Neural progenitor cell (in vitro differentiated cells): ENCODE results near the gene SEMA3C. TPM values are rescaled to one million over a fixed set of nuclear protein-coding genes. Genes with fewer than 3 reads are reported as not detected.
A peak's percentile ranks its signal among the peaks of the same experiment; 100 is the strongest.

ENCODE experiments used
- DNase-seq: peaks from one replicate; pipeline ENCODE4 v3.0.0-alpha.2; 2016; ENCODE audit warnings: low spot score
- H2AFZ ChIP-seq: fragments of 200-600 bp; sonication (generic); replicated peaks from 2 replicates; pipeline ENCODE4 v1.6.1; 2016; ENCODE audit warnings: antibody characterized with exemption
- H3F3A ChIP-seq: fragments of 200-600 bp; sonication (generic); 2 replicates; pipeline ENCODE4 v1.6.1; 2016; ENCODE audit warnings: antibody characterized with exemption, low read depth
- H3K27ac ChIP-seq: fragments of 200-600 bp; sonication (generic); 2 replicates; pipeline ENCODE4 v1.5.1; 2016; ENCODE audit warnings: mild to moderate bottlenecking
- H3K27me3 ChIP-seq: fragments of 200-600 bp; sonication (generic); 2 replicates; pipeline ENCODE4 v1.6.1; 2016; ENCODE audit warnings: mild to moderate bottlenecking, moderate library complexity
- H3K36me3 ChIP-seq: fragments of 200-600 bp; sonication (generic); 2 replicates; pipeline ENCODE4 v1.5.1; 2016
- H3K4me1 ChIP-seq: fragments of 200-600 bp; sonication (generic); 2 replicates; pipeline ENCODE4 v1.6.1; 2016; ENCODE audit warnings: mixed run types
- H3K4me2 ChIP-seq: fragments of 200-600 bp; sonication (generic); 2 replicates; pipeline ENCODE4 v1.6.1; 2016
- H3K4me3 ChIP-seq: fragments of 200-600 bp; sonication (generic); 2 replicates; pipeline ENCODE4 v1.5.1; 2016
- H3K79me2 ChIP-seq: fragments of 200-600 bp; sonication (generic); 2 replicates; pipeline ENCODE4 v1.6.1; 2016; ENCODE audit warnings: low read depth
- H3K9ac ChIP-seq: fragments of 200-600 bp; sonication (generic); 2 replicates; pipeline ENCODE4 v1.6.1; 2016
- H3K9me3 ChIP-seq: fragments of 200-600 bp; sonication (generic); 2 replicates; pipeline ENCODE4 v1.5.1; 2016; ENCODE audit warnings: low read depth
- H4K20me1 ChIP-seq: fragments of 200-600 bp; sonication (generic); 2 replicates; pipeline ENCODE4 v1.6.1; 2016; ENCODE audit warnings: low read depth
- H3K27ac Mint-ChIP-seq: 3 replicates; pipeline ENCODE4 v1.8.0; 2021; ENCODE audit warnings: mixed read lengths
- H3K27me3 Mint-ChIP-seq: 2 replicates; pipeline ENCODE4 v1.8.0; 2022; ENCODE audit warnings: low read depth, mild to moderate bottlenecking, inconsistent platforms, moderate library complexity, mixed read lengths; ENCODE audit not compliant: insufficient read depth
- H3K36me3 Mint-ChIP-seq: 3 replicates; pipeline ENCODE4 v1.8.0; 2021; ENCODE audit warnings: mixed read lengths
- H3K4me1 Mint-ChIP-seq: 3 replicates; pipeline ENCODE4 v1.8.0; 2021; ENCODE audit warnings: mixed read lengths
- H3K4me3 Mint-ChIP-seq: 3 replicates; pipeline ENCODE4 v1.8.0; 2021; ENCODE audit warnings: mild to moderate bottlenecking, moderate library complexity, mixed read lengths
- H3K9me3 Mint-ChIP-seq: 3 replicates; pipeline ENCODE4 v1.8.0; 2020; ENCODE audit warnings: mixed read lengths
- CTCF ChIP-seq: fragments of 200-600 bp; sonication (generic); IDR thresholded peaks from 2 replicates; pipeline ENCODE4 v1.5.1; 2017; ENCODE audit warnings: antibody characterized with exemption, mild to moderate bottlenecking
- EZH2 ChIP-seq: fragments of 200-600 bp; sonication (generic); IDR thresholded peaks from 2 replicates; pipeline ENCODE4 v1.6.1; 2017; ENCODE audit warnings: antibody characterized with exemption, mild to moderate bottlenecking, moderate library complexity
- EZH2phosphoT487 ChIP-seq: fragments of 200-600 bp; sonication (generic); IDR thresholded peaks from 2 replicates; pipeline ENCODE4 v1.6.1; 2017; ENCODE audit warnings: antibody characterized with exemption
- total RNA-seq: library from RNA; depleted of rRNA; stranded (reverse); fragments of >200 nt; gene quantifications from 2 replicates; pipeline ENCODE4 v1.2.3, GENCODE V29; 2015; ENCODE audit warnings: low replicate concordance

The SEMA3C gene
- total RNA-seq, 1 donor from 2014 or later: 0.54 TPM

GRCh38 chr7:80918399-80918798, 452 bp downstream of the SEMA3C start:
- Histone ChIP-seq H3K36me3 (no peaks in the 10 kb centered on the region), H3F3A (peaks cover 20% of the 10 kb centered on the region), H3K4me1 (peaks cover 4% of the 10 kb centered on the region), H3K9me3 (no peaks in the 10 kb centered on the region), H3K27me3 (peaks cover 22% of the 10 kb centered on the region), H3K27ac (no peak overlapping the region), H3K4me3 (peak overlapping the region; percentile 58), H2AFZ (peak overlapping the region; percentile 40), H3K79me2 (no peaks in the 10 kb centered on the region), H3K9ac (no peak overlapping the region), H4K20me1 (no peaks in the 10 kb centered on the region), H3K4me2 (peak overlapping the region; percentile 86)
- H3K4me3 Mint-ChIP-seq: peak overlapping the region; percentile 88
- peak overlapping the region; percentile 17 for H3K27ac Mint-ChIP-seq
- H3K36me3 Mint-ChIP-seq: peaks cover 7% of the 10 kb centered on the region
- peak; percentile 27 for DNase-seq
- no peaks in the 10 kb centered on the region for H3K9me3 Mint-ChIP-seq
- peaks cover 6% of the 10 kb centered on the region for H3K27me3 Mint-ChIP-seq
- peaks cover 38% of the 10 kb centered on the region for H3K4me1 Mint-ChIP-seq
- TF ChIP-seq EZH2phosphoT487 (no peak), EZH2 (no peak), CTCF (no peak)

- Mint-ChIP-seq H3K9me3 (no peaks in the 10 kb centered on the region), H3K27ac (no peak overlapping the region), H3K4me3 (peak overlapping the region; percentile 88), H3K4me1 (peaks cover 33% of the 10 kb centered on the region), H3K27me3 (peaks cover 6% of the 10 kb centered on the region), H3K36me3 (peaks cover 12% of the 10 kb centered on the region)
- H3K27me3 ChIP-seq: peaks cover 22% of the 10 kb centered on the region
- no peaks in the 10 kb centered on the region for H3K9me3 ChIP-seq
- TF ChIP-seq EZH2phosphoT487: no peak
- peak; percentile 46 for TF ChIP-seq CTCF
- no peak for TF ChIP-seq EZH2
- H2AFZ ChIP-seq: no peak overlapping the region
- no peak overlapping the region for H3K4me3 ChIP-seq
- peaks cover 20% of the 10 kb centered on the region for H3F3A ChIP-seq
- no peak for DNase-seq
- no peaks in the 10 kb centered on the region for H4K20me1 ChIP-seq
- H3K9ac ChIP-seq: no peak overlapping the region
- no peaks in the 10 kb centered on the region for H3K36me3 ChIP-seq
- no peak overlapping the region for H3K27ac ChIP-seq
- peaks cover 4% of the 10 kb centered on the region for H3K4me1 ChIP-seq
- no peak overlapping the region for H3K4me2 ChIP-seq
- H3K79me2 ChIP-seq: no peaks in the 10 kb centered on the region
Measured at GRCh38 chr7:80916770-80917741, 1.8 kb downstream of the SEMA3C start.

- H3K9me3 ChIP-seq: no peaks in the 10 kb centered on the region
- H3K9ac ChIP-seq: no peak overlapping the region
- H2AFZ ChIP-seq: no peak overlapping the region
- H3K4me3 ChIP-seq: no peak overlapping the region
- no peak overlapping the region for H3K4me2 ChIP-seq
- DNase-seq: no peak
- no peaks in the 10 kb centered on the region for H3K79me2 ChIP-seq
- no peaks in the 10 kb centered on the region for H3K36me3 ChIP-seq
- H4K20me1 ChIP-seq: no peaks in the 10 kb centered on the region
- no peak overlapping the region for H3K27ac ChIP-seq
- no peaks in the 10 kb centered on the region for H3K27me3 ChIP-seq
- Mint-ChIP-seq H3K4me3 (no peak overlapping the region), H3K4me1 (peaks cover 22% of the 10 kb centered on the region), H3K9me3 (no peaks in the 10 kb centered on the region), H3K27me3 (no peaks in the 10 kb centered on the region), H3K27ac (no peak overlapping the region), H3K36me3 (peaks cover 12% of the 10 kb centered on the region)
- H3F3A ChIP-seq: no peaks in the 10 kb centered on the region
- no peak for TF ChIP-seq EZH2phosphoT487
- no peaks in the 10 kb centered on the region for H3K4me1 ChIP-seq
Measured at GRCh38 chr7:80910228-80910627, 8.6 kb downstream of the SEMA3C start.

GRCh38 chr7:80908360-80908797, 10.5 kb downstream of the SEMA3C start:
- no peak overlapping the region for H3K4me2 ChIP-seq
- no peaks in the 10 kb centered on the region for H3K27me3 Mint-ChIP-seq
- no peak overlapping the region for H3K27ac Mint-ChIP-seq
- no peaks in the 10 kb centered on the region for H3K9me3 Mint-ChIP-seq
- no peak overlapping the region for H3K27ac ChIP-seq
- H3K4me3 ChIP-seq: no peak overlapping the region
- H2AFZ ChIP-seq: no peak overlapping the region
- no peak overlapping the region for H3K9ac ChIP-seq
- no peaks in the 10 kb centered on the region for H3F3A ChIP-seq
- peaks cover 26% of the 10 kb centered on the region for H3K4me1 Mint-ChIP-seq
- no peak overlapping the region for H3K4me3 Mint-ChIP-seq
- no peaks in the 10 kb centered on the region for H3K36me3 ChIP-seq
- no peaks in the 10 kb centered on the region for H3K79me2 ChIP-seq
- H3K9me3 ChIP-seq: no peaks in the 10 kb centered on the region
- H3K36me3 Mint-ChIP-seq: peaks cover 9% of the 10 kb centered on the region
- H3K4me1 ChIP-seq: no peaks in the 10 kb centered on the region
- H4K20me1 ChIP-seq: no peaks in the 10 kb centered on the region
- DNase-seq: no peak
- TF ChIP-seq CTCF: no peak
- no peak for TF ChIP-seq EZH2
- TF ChIP-seq EZH2phosphoT487: no peak
- H3K27me3 ChIP-seq: no peaks in the 10 kb centered on the region
